HEK293 (cell line): ENCODE results near the gene GGA1.

ENCODE experiments used
- ELK4 ChIP-seq: IDR thresholded peaks from 2 replicates; pipeline ENCODE4 v1.6.1; 2011; ENCODE audit warnings: mild to moderate bottlenecking, low read depth, low read length, borderline replicate concordance
- KLF16 ChIP-seq: fragments of 450-650 bp; formaldehyde crosslinking; IDR thresholded peaks from 2 replicates; pipeline ENCODE4 v1.5.1; 2017; ENCODE audit warnings: missing biosample characterization, missing genetic modification characterization
- ZNF10 ChIP-seq: fragments of 450-650 bp; formaldehyde crosslinking; IDR thresholded peaks from 2 replicates; pipeline ENCODE4 v1.5.1; 2017; ENCODE audit warnings: missing biosample characterization, missing genetic modification characterization
- ZNF148 ChIP-seq: fragments of 450-650 bp; formaldehyde crosslinking; IDR thresholded peaks from 2 replicates; pipeline ENCODE4 v1.5.0; 2017; ENCODE audit warnings: missing biosample characterization, missing genetic modification characterization, borderline replicate concordance
- ZNF311 ChIP-seq: fragments of 450-650 bp; formaldehyde crosslinking; IDR thresholded peaks from 2 replicates; pipeline ENCODE4 v1.5.1; 2017; ENCODE audit warnings: missing biosample characterization, missing genetic modification characterization, borderline replicate concordance
- TF ChIP-seq, protein P1 (sequence below): fragments of 450-650 bp; formaldehyde crosslinking; IDR thresholded peaks from 2 replicates; pipeline ENCODE4 v1.5.1; 2016; ENCODE audit warnings: missing biosample characterization, missing genetic modification characterization
- TF ChIP-seq, protein P2 (sequence below): fragments of 450-650 bp; formaldehyde crosslinking; optimal IDR thresholded peaks from 2 replicates; pipeline ENCODE3; 2016; ENCODE audit warnings: missing biosample characterization, mild to moderate bottlenecking, missing genetic modification characterization

DNA sequence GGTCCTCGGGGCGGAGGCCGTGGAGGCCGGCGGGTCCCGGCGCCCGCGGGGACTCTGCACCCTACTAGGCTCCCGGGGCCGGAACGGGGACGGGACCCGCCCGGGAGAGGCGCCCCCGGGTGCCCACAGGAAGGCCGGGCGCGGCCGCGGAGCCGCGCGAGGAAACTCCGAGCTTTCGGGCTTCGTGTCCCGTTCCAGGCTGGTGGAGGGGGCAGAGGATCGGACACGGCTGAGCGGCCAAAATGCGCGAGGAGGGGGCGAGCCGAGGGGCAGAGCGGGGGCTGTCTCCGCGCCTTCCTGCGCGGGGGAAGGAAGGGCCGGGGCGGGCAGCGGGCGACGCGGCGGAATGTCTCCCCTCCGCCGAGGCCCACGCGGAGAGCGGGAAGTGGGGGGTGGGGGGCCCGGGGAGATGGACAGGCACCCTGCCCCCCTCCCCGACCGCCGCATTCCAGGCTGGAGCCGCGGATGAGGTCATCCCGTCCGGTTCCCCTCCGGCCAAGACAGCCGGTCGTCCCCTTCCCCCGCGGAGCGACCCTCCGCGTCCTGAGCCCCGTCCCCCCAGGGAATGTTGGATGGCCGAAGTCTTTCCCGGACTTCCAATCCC is 47.9 kb upstream of the GGA1 start:
- TF ChIP-seq KLF16 (peak; percentile 31; the same call in 1 of the 2 replicates), ZNF10 (tag by site-specific recombination) (no peak), ZNF311 (no peak), ELK4 (no peak), ZNF148 (no peak)
- TF ChIP-seq, protein P1, sequence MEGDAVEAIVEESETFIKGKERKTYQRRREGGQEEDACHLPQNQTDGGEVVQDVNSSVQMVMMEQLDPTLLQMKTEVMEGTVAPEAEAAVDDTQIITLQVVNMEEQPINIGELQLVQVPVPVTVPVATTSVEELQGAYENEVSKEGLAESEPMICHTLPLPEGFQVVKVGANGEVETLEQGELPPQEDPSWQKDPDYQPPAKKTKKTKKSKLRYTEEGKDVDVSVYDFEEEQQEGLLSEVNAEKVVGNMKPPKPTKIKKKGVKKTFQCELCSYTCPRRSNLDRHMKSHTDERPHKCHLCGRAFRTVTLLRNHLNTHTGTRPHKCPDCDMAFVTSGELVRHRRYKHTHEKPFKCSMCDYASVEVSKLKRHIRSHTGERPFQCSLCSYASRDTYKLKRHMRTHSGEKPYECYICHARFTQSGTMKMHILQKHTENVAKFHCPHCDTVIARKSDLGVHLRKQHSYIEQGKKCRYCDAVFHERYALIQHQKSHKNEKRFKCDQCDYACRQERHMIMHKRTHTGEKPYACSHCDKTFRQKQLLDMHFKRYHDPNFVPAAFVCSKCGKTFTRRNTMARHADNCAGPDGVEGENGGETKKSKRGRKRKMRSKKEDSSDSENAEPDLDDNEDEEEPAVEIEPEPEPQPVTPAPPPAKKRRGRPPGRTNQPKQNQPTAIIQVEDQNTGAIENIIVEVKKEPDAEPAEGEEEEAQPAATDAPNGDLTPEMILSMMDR, result no peak
- TF ChIP-seq, protein P2, sequence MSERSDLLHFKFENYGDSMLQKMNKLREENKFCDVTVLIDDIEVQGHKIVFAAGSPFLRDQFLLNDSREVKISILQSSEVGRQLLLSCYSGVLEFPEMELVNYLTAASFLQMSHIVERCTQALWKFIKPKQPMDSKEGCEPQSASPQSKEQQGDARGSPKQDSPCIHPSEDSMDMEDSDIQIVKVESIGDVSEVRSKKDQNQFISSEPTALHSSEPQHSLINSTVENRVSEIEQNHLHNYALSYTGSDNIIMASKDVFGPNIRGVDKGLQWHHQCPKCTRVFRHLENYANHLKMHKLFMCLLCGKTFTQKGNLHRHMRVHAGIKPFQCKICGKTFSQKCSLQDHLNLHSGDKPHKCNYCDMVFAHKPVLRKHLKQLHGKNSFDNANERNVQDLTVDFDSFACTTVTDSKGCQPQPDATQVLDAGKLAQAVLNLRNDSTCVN (tag by site-specific recombination), result peak; percentile 69
